ENCODE results near the gene PCDHB4.
"Not testable (repeated sequence)": the region's sequence is repeated elsewhere in the genome, so short reads cannot be mapped to it uniquely, and the experiment has no call there.

Gene PCDHB4

GRCh38 chr5:141150224-141150992 is 28.8 kb downstream of the PCDHB4 start:
- DNase-seq = no peak

GRCh38 chr5:141150993-141151325 is 29.3 kb downstream of the PCDHB4 start:
- no peak for DNase-seq

- not testable (repeated sequence) for DNase-seq
These were observed 30.0 kb downstream of the PCDHB4 start for GRCh38 chr5:141151632-141152031.

GRCh38 chr5:141152096-141152495 is 30.5 kb downstream of the PCDHB4 start:
- DNase-seq = not testable (repeated sequence)

GRCh38 chr5:141155540-141156374 is 34.1 kb downstream of the PCDHB4 start:
- DNase-seq = no peak

GRCh38 chr5:141157356-141157755 is 35.7 kb downstream of the PCDHB4 start:
- DNase-seq = not testable (repeated sequence)

- not testable (repeated sequence) for DNase-seq
These were observed 36.3 kb downstream of the PCDHB4 start for GRCh38 chr5:141157901-141158300.

- peak; percentile 12 for DNase-seq
These were observed 51.0 kb downstream of the PCDHB4 start, which contains the start of gene PCDHB7 for GRCh38 chr5:141172381-141173204. Gene PCDHB7 (plus strand): TSS chr5:141172644. CDS start chr5:141172836, 192 bp downstream.

- not testable (repeated sequence) for DNase-seq
These were observed 52.9 kb downstream of the PCDHB4 start for GRCh38 chr5:141174291-141175104.
